SIG-M5 treated with dmso at 0.1 percent for 504 hours (cell line): ENCODE data around the gene C19orf67.

Source experiments
- DNase-seq: peaks from one replicate; lab custom pipeline; 2025; ENCODE audit not compliant: unreplicated experiment; lab: John Stamatoyannopoulos, UW

The C19orf67 gene

GRCh38 chr19:14031719-14032480 lies 53.7 kb downstream of the C19orf67 start, which contains the start of gene IL27RA:
Gene IL27RA (plus strand): TSS chr19:14031762. CDS start chr19:14031873, 111 bp downstream.
- peak; percentile 67 for DNase-seq
